Measurements from ENCODE around the gene MAGI2.

DNA sequence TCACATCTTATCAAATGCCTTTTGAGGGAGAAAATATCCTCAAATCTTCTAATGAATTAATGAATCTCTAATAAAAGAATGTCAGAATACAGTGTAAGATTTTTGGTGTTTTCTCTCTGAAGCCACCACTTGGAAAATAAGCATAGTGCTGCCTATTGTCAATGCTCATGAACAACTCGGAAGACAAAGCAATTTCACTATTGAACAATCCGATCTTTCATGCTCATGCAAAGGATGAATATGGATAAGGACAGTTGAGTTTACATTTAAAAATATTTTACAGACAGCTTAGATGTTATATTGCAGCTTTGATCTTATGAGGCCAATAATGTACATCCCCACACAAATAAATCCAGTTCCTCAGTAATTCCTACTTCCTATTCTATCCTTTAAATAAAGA lies 40.6 kb downstream of the MAGI2 start:
- TF ChIP-seq POLR2A (IDR thresholded peaks at IDR 0.05), result no peak
- TF ChIP-seq, protein P1, sequence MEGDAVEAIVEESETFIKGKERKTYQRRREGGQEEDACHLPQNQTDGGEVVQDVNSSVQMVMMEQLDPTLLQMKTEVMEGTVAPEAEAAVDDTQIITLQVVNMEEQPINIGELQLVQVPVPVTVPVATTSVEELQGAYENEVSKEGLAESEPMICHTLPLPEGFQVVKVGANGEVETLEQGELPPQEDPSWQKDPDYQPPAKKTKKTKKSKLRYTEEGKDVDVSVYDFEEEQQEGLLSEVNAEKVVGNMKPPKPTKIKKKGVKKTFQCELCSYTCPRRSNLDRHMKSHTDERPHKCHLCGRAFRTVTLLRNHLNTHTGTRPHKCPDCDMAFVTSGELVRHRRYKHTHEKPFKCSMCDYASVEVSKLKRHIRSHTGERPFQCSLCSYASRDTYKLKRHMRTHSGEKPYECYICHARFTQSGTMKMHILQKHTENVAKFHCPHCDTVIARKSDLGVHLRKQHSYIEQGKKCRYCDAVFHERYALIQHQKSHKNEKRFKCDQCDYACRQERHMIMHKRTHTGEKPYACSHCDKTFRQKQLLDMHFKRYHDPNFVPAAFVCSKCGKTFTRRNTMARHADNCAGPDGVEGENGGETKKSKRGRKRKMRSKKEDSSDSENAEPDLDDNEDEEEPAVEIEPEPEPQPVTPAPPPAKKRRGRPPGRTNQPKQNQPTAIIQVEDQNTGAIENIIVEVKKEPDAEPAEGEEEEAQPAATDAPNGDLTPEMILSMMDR (IDR thresholded peaks at IDR 0.05), result no peak

All from body of pancreas (tissue), 4 donors.